H9 (cell line): ENCODE data around the gene LCE1E. TPM values are rescaled to one million over a fixed set of nuclear protein-coding genes. Genes with fewer than 3 reads are reported as not detected.

Source experiments
- DNase-seq: peaks from one replicate; pipeline ENCODE4 v3.0.0-alpha.2; 2017
- H2AFZ ChIP-seq: one replicate; pipeline ENCODE4 v1.6.1; 2013; ENCODE audit warnings: mild to moderate bottlenecking, low read length, control low read depth, moderate library complexity
- H2AK5ac ChIP-seq: 2 replicates; pipeline ENCODE4 v1.6.1; 2013; ENCODE audit warnings: low read length, control low read depth, mixed read lengths; ENCODE audit not compliant: insufficient read length
- H2BK120ac ChIP-seq: one replicate; pipeline ENCODE4 v1.6.1; 2013; ENCODE audit warnings: low read depth, mild to moderate bottlenecking, low read length, control low read depth, inconsistent platforms; ENCODE audit not compliant: poor library complexity, severe bottlenecking
- H2BK12ac ChIP-seq: 2 replicates; pipeline ENCODE4 v1.6.1; 2013; ENCODE audit warnings: low read length, control low read depth, mixed read lengths, low read depth; ENCODE audit not compliant: insufficient read length
- H2BK15ac ChIP-seq: 2 replicates; pipeline ENCODE4 v1.6.1; 2013; ENCODE audit warnings: low read depth, low read length, control low read depth
- H2BK20ac ChIP-seq: one replicate; pipeline ENCODE4 v1.6.1; 2013; ENCODE audit warnings: low read depth, mild to moderate bottlenecking, low read length, control low read depth, inconsistent platforms; ENCODE audit not compliant: poor library complexity, severe bottlenecking
- H2BK5ac ChIP-seq: 2 replicates; pipeline ENCODE4 v1.6.1; 2013; ENCODE audit warnings: low read length, control low read depth, mixed read lengths; ENCODE audit not compliant: insufficient read length
- H3K14ac ChIP-seq: 2 replicates; pipeline ENCODE4 v1.6.1; 2013; ENCODE audit warnings: low read length, control low read depth; ENCODE audit not compliant: insufficient read depth
- H3K18ac ChIP-seq: 2 replicates; pipeline ENCODE4 v1.6.1; 2013; ENCODE audit warnings: low read depth, mild to moderate bottlenecking, mixed read lengths, low read length, control low read depth; ENCODE audit not compliant: insufficient read length
- H3K23ac ChIP-seq: 2 replicates; pipeline ENCODE4 v1.6.1; 2013; ENCODE audit warnings: low read length, control low read depth, mixed read lengths, low read depth; ENCODE audit not compliant: insufficient read length
- H3K23me2 ChIP-seq: 2 replicates; pipeline ENCODE4 v1.6.1; 2013; ENCODE audit warnings: low read depth, mild to moderate bottlenecking, mixed read lengths, low read length, control low read depth; ENCODE audit not compliant: insufficient read length, poor library complexity, severe bottlenecking
- H3K27ac ChIP-seq: 2 replicates; pipeline ENCODE4 v1.5.1; 2013; ENCODE audit warnings: low read length, control low read depth, mixed read lengths, low read depth; ENCODE audit not compliant: insufficient read length
- H3K27me3 ChIP-seq: 2 replicates; pipeline ENCODE4 v1.6.1; 2013; ENCODE audit warnings: low read length, control low read depth, inconsistent platforms; ENCODE audit not compliant: insufficient read depth
- H3K4ac ChIP-seq: 2 replicates; pipeline ENCODE4 v1.6.1; 2013; ENCODE audit warnings: low read depth, mild to moderate bottlenecking, control low read depth, inconsistent platforms, low read length, moderate library complexity
- H3K4me1 ChIP-seq: 2 replicates; pipeline ENCODE4 v1.6.1; 2013; ENCODE audit warnings: low read length, control low read depth, inconsistent platforms; ENCODE audit not compliant: insufficient read depth
- H3K4me2 ChIP-seq: 2 replicates; pipeline ENCODE4 v1.6.1; 2013; ENCODE audit warnings: low read length, control low read depth, mixed read lengths; ENCODE audit not compliant: insufficient read length, insufficient read depth
- H3K56ac ChIP-seq: 2 replicates; pipeline ENCODE4 v1.6.1; 2013; ENCODE audit warnings: low read depth, mild to moderate bottlenecking, mixed read lengths, low read length, control low read depth; ENCODE audit not compliant: insufficient read length
- H3K79me1 ChIP-seq: 2 replicates; pipeline ENCODE4 v1.6.1; 2013; ENCODE audit warnings: low read depth, mild to moderate bottlenecking, moderate library complexity, low read length, control low read depth, inconsistent platforms; ENCODE audit not compliant: insufficient read depth, poor library complexity, severe bottlenecking
- H3K79me2 ChIP-seq: 2 replicates; pipeline ENCODE4 v1.6.1; 2013; ENCODE audit warnings: low read length, control low read depth, inconsistent platforms; ENCODE audit not compliant: insufficient read depth
- H3K9ac ChIP-seq: 2 replicates; pipeline ENCODE4 v1.6.1; 2013; ENCODE audit warnings: low read length, control low read depth, mixed read lengths; ENCODE audit not compliant: insufficient read length; ENCODE audit errors: extremely low read depth
- H3K9me3 ChIP-seq: one replicate; pipeline ENCODE4 v1.6.1; 2013; ENCODE audit warnings: low read depth, low read length, inconsistent platforms; ENCODE audit not compliant: control insufficient read depth
- H3T11ph ChIP-seq: one replicate; pipeline ENCODE4 v1.6.1; 2013; ENCODE audit warnings: mild to moderate bottlenecking, low read length, control low read depth, inconsistent platforms
- H4K20me1 ChIP-seq: one replicate; pipeline ENCODE4 v1.6.1; 2013; ENCODE audit not compliant: control insufficient read depth, insufficient read length, insufficient read depth
- H4K5ac ChIP-seq: 2 replicates; pipeline ENCODE4 v1.6.1; 2013; ENCODE audit warnings: low read depth, mild to moderate bottlenecking, mixed read lengths, low read length, control low read depth; ENCODE audit not compliant: insufficient read length
- H4K8ac ChIP-seq: replicated peaks from 2 replicates; pipeline ENCODE4 v1.6.1; 2013; ENCODE audit warnings: low read length, control low read depth, mixed read lengths, low read depth; ENCODE audit not compliant: insufficient read length
- H4K91ac ChIP-seq: 2 replicates; pipeline ENCODE4 v1.6.1; 2013; ENCODE audit warnings: low read depth, mild to moderate bottlenecking, moderate library complexity, mixed read lengths, low read length, control low read depth; ENCODE audit not compliant: insufficient read length
- H3K27ac Mint-ChIP-seq, 3 experiments: 2 replicates in 2 of 3; 3 replicates in 1 of 3; pipeline ENCODE4 v1.8.0; 2020 to 2021; ENCODE audit warnings: mixed read lengths in 3 of 3, mild to moderate bottlenecking in 1 of 3, moderate library complexity in 1 of 3
- H3K27me3 Mint-ChIP-seq: 2 replicates; pipeline ENCODE4 v1.8.0; 2021; ENCODE audit warnings: low read depth, mild to moderate bottlenecking, moderate library complexity, mixed read lengths
- H3K36me3 Mint-ChIP-seq, 3 experiments: 2 replicates in 2 of 3; 3 replicates in 1 of 3; pipeline ENCODE4 v1.8.0; 2020 to 2021; ENCODE audit warnings: low read depth in 3 of 3, mixed read lengths in 3 of 3; ENCODE audit not compliant: insufficient read depth in 1 of 3
- H3K4me1 Mint-ChIP-seq, 2 experiments: 2 replicates each; pipeline ENCODE4 v1.8.0; 2020; ENCODE audit warnings: mixed read lengths in 2 of 2
- H3K4me3 Mint-ChIP-seq, 2 experiments: 2 replicates in 1 of 2; 3 replicates in 1 of 2; pipeline ENCODE4 v1.8.0; 2020 to 2021; ENCODE audit warnings: mild to moderate bottlenecking in 2 of 2, mixed read lengths in 2 of 2, moderate library complexity in 1 of 2
- H3K9me3 Mint-ChIP-seq, 2 experiments: 2 replicates in 1 of 2; 3 replicates in 1 of 2; pipeline ENCODE4 v1.8.0; 2020; ENCODE audit warnings: mild to moderate bottlenecking in 2 of 2, mixed read lengths in 2 of 2, moderate library complexity in 1 of 2
- WGBS: extraction: QIAGEN DNeasy Blood & Tissue Kit; methylation state at CpG from one replicate; pipeline ENCODE4 v1.1.7; 2013; ENCODE audit warnings: missing lambda C conversion rate, low lambda C conversion rate, mixed read lengths; ENCODE audit not compliant: insufficient read length; ENCODE audit errors: extremely low coverage; 5-methylcytosine and 5-hydroxymethylcytosine counted together
- total RNA-seq: library from RNA; stranded (reverse); gene quantifications from 2 replicates; pipeline ENCODE4 v1.2.1, GENCODE V29; 2021
- TF ChIP-seq, protein P1 (sequence below): fragments of 200-600 bp; sonication (generic); conservative IDR thresholded peaks from 3 replicates; pipeline ENCODE4 v1.8.0; 2021; ENCODE audit warnings: antibody characterized with exemption, mild to moderate bottlenecking

LCE1E gene
- total RNA-seq, 1 experiment from 2014 or later, result not detected

DNA sequence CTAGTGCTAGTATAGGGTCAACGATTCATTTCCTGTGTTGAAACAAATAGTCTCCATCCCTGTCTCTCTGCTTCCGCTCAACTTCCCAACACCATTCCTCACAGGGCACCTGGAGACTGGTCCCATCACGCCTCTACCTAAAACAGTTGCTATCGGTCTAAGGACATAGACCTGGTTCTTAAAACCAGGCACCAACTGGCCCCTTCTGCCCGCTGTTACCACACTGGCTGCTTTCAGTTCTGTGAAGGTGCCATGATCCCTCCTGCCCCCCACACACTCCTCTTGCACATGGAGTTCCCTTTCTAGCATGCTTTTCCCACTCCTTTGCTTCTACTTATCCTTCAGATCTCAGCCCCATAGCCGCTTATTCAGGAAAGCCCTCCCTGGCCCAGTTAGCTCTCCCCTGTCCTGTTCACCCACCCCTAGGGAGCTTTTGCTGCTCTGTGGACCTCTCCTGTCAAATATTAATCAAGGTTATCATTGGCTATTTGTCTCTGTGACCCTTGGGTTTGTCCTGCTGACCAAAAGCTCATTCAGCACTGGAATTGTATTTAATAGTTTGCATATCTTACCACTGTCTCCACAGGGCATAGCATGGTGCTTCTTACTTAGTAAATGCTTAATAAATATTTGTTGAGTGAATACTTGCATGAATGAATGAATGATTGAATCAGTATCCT is 40.2 kb upstream of the LCE1E start:
- no peaks in the 10 kb centered on the region for H3K79me2 ChIP-seq
- no peak overlapping the region for H2AK5ac ChIP-seq
- H3K4ac ChIP-seq, result no peak overlapping the region
- H3T11ph ChIP-seq, result no peak overlapping the region
- no peak overlapping the region for H3K9ac ChIP-seq
- H3K27me3 Mint-ChIP-seq, result peaks cover 2% of the 10 kb centered on the region; the same call in 1 of the 2 replicates
- H2BK5ac ChIP-seq, result no peak overlapping the region
- no peaks in the 10 kb centered on the region for H3K4me1 ChIP-seq
- no peak overlapping the region for H4K5ac ChIP-seq
- no peak overlapping the region for H3K18ac ChIP-seq
- H4K20me1 ChIP-seq, result no peaks in the 10 kb centered on the region
- H3K9me3 ChIP-seq, result peaks cover 91% of the 10 kb centered on the region
- no peak overlapping the region for H4K91ac ChIP-seq
- no peak overlapping the region; a peak in 1 of 5 replicates for H3K4me3 Mint-ChIP-seq
- no peak overlapping the region for H3K14ac ChIP-seq
- no peak overlapping the region for H3K23ac ChIP-seq
- H3K27ac Mint-ChIP-seq, result no peak overlapping the region
- no peak overlapping the region for H3K4me2 ChIP-seq
- H2BK15ac ChIP-seq, result no peak overlapping the region
- H3K9me3 Mint-ChIP-seq, result peaks cover 91 to 93% of the 10 kb centered on the region in 2 experiments
- H2BK120ac ChIP-seq, result no peak overlapping the region
- H3K36me3 Mint-ChIP-seq, result peaks cover 4 to 43% (median 10%) of the 10 kb centered on the region in 3 experiments; a peak in 6 of 7 replicates
- H2BK12ac ChIP-seq, result no peak overlapping the region
- no peaks in the 10 kb centered on the region for H3K27me3 ChIP-seq
- H3K23me2 ChIP-seq, result no peaks in the 10 kb centered on the region
- H4K8ac ChIP-seq, result no peak overlapping the region
- no peaks in the 10 kb centered on the region for H3K4me1 Mint-ChIP-seq
- whole genome bisulfite sequencing, result no CpG with 5 or more reads among the region's 6 CpGs
- DNase-seq, result no peak
- H3K56ac ChIP-seq, result no peak overlapping the region
- TF ChIP-seq, protein P1, sequence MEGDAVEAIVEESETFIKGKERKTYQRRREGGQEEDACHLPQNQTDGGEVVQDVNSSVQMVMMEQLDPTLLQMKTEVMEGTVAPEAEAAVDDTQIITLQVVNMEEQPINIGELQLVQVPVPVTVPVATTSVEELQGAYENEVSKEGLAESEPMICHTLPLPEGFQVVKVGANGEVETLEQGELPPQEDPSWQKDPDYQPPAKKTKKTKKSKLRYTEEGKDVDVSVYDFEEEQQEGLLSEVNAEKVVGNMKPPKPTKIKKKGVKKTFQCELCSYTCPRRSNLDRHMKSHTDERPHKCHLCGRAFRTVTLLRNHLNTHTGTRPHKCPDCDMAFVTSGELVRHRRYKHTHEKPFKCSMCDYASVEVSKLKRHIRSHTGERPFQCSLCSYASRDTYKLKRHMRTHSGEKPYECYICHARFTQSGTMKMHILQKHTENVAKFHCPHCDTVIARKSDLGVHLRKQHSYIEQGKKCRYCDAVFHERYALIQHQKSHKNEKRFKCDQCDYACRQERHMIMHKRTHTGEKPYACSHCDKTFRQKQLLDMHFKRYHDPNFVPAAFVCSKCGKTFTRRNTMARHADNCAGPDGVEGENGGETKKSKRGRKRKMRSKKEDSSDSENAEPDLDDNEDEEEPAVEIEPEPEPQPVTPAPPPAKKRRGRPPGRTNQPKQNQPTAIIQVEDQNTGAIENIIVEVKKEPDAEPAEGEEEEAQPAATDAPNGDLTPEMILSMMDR, result no peak
- H2AFZ ChIP-seq, result no peak overlapping the region
- no peak overlapping the region for H3K27ac ChIP-seq
- H3K79me1 ChIP-seq, result no peaks in the 10 kb centered on the region
- no peak overlapping the region for H2BK20ac ChIP-seq
